ENCODE data around the gene PHF13.
A peak's percentile ranks its signal among the peaks of the same experiment; 100 is the strongest.

The PHF13 gene

GRCh38 chr1:6600410-6601048 lies 13.0 kb upstream of the PHF13 start:
- Histone ChIP-seq H3K27me3 (ENCODE audit: insufficient read depth, low read length) (no peaks in the 10 kb centered on the region), H3K9ac (ENCODE audit: low read length) (peak overlapping the region; percentile 95), H3K4me3 (ENCODE audit: low read depth, low read length, poor library complexity, severe bottlenecking) (peak overlapping the region; percentile 78), H3K36me3 (ENCODE audit: insufficient read depth, low read length) (peaks cover 49% of the 10 kb centered on the region), H3K9me2 (ENCODE audit: low read depth, low read length) (no peaks in the 10 kb centered on the region), H3K9me3 (ENCODE audit: low read length) (no peaks in the 10 kb centered on the region), H3K27ac (ENCODE audit: low read depth, low read length, poor library complexity, severe bottlenecking) (peak overlapping the region; percentile 81), H3K4me2 (ENCODE audit: low read length) (peak overlapping the region; percentile 99), H3F3A (ENCODE audit: insufficient read depth, low read length) (no peaks in the 10 kb centered on the region), H3K4me1 (ENCODE audit: insufficient read depth, low read length, severe bottlenecking) (peaks cover 56% of the 10 kb centered on the region), H4K20me1 (ENCODE audit: insufficient read depth, low read length) (no peaks in the 10 kb centered on the region), H3K79me2 (ENCODE audit: insufficient read depth, low read length) (peaks cover 27% of the 10 kb centered on the region), H2AFZ (ENCODE audit: low read length) (no peak overlapping the region)
- TF ChIP-seq CTCF (IDR thresholded peaks at IDR 0.05; ENCODE audit: low read length) = no peak

- Histone ChIP-seq H3K27ac (ENCODE audit: low read depth, low read length, poor library complexity, severe bottlenecking) (peak overlapping the region; percentile 81), H3K79me2 (ENCODE audit: insufficient read depth, low read length) (peaks cover 27% of the 10 kb centered on the region), H3K4me2 (ENCODE audit: low read length) (peak overlapping the region; percentile 99), H2AFZ (ENCODE audit: low read length) (no peak overlapping the region), H3K9ac (ENCODE audit: low read length) (peak overlapping the region; percentile 95), H3K4me1 (ENCODE audit: insufficient read depth, low read length, severe bottlenecking) (peaks cover 56% of the 10 kb centered on the region), H3K4me3 (ENCODE audit: low read depth, low read length, poor library complexity, severe bottlenecking) (peak overlapping the region; percentile 78), H3K36me3 (ENCODE audit: insufficient read depth, low read length) (peaks cover 41% of the 10 kb centered on the region), H4K20me1 (ENCODE audit: insufficient read depth, low read length) (no peaks in the 10 kb centered on the region), H3F3A (ENCODE audit: insufficient read depth, low read length) (no peaks in the 10 kb centered on the region), H3K27me3 (ENCODE audit: insufficient read depth, low read length) (no peaks in the 10 kb centered on the region), H3K9me3 (ENCODE audit: low read length) (no peaks in the 10 kb centered on the region), H3K9me2 (ENCODE audit: low read depth, low read length) (no peaks in the 10 kb centered on the region)
- TF ChIP-seq EZH2 (IDR thresholded peaks at IDR 0.05; ENCODE audit: borderline replicate concordance, low read length) (no peak), CTCF (IDR thresholded peaks at IDR 0.05; ENCODE audit: low read length) (peak; percentile 14; the same call in 1 of the 2 replicates)
Observed at GRCh38 chr1:6601049-6601922, 12.2 kb upstream of the PHF13 start.

- no peaks in the 10 kb centered on the region for H4K20me1 ChIP-seq (ENCODE audit: insufficient read depth, low read length)
- peaks cover 27% of the 10 kb centered on the region for H3K79me2 ChIP-seq (ENCODE audit: insufficient read depth, low read length)
- H3K9me3 ChIP-seq (ENCODE audit: low read length) = no peaks in the 10 kb centered on the region
- H2AFZ ChIP-seq (ENCODE audit: low read length) = no peak overlapping the region
- H3K27me3 ChIP-seq (ENCODE audit: insufficient read depth, low read length) = no peaks in the 10 kb centered on the region
- H3F3A ChIP-seq (ENCODE audit: insufficient read depth, low read length) = no peaks in the 10 kb centered on the region
- H3K36me3 ChIP-seq (ENCODE audit: insufficient read depth, low read length) = peaks cover 33% of the 10 kb centered on the region
- H3K4me2 ChIP-seq (ENCODE audit: low read length) = peak overlapping the region; percentile 99
- peak overlapping the region; percentile 95 for H3K9ac ChIP-seq (ENCODE audit: low read length)
- no peaks in the 10 kb centered on the region for H3K9me2 ChIP-seq (ENCODE audit: low read depth, low read length)
- H3K4me3 ChIP-seq (ENCODE audit: low read depth, low read length, poor library complexity, severe bottlenecking) = peak overlapping the region; percentile 78
- peaks cover 48% of the 10 kb centered on the region for H3K4me1 ChIP-seq (ENCODE audit: insufficient read depth, low read length, severe bottlenecking)
- no peak for TF ChIP-seq EZH2 (IDR thresholded peaks at IDR 0.05; ENCODE audit: borderline replicate concordance, low read length)
- no peak for TF ChIP-seq CTCF (IDR thresholded peaks at IDR 0.05; ENCODE audit: low read length)
- peak overlapping the region; percentile 81 for H3K27ac ChIP-seq (ENCODE audit: low read depth, low read length, poor library complexity, severe bottlenecking)
Observed at GRCh38 chr1:6601923-6602668, 11.4 kb upstream of the PHF13 start.

Data from OCI-LY1 (cell line).